ENCODE measurements around the gene SMIM34.
"Not testable (repeated sequence)": the region's sequence is repeated elsewhere in the genome, so short reads cannot be mapped to it uniquely, and the experiment has no call there.

The SMIM34 gene

GRCh38 chr21:34374462-34374861 is 49.3 kb downstream of the SMIM34 start:
- DNase-seq (ENCODE audit: low spot score) = not testable (repeated sequence)

DNA sequence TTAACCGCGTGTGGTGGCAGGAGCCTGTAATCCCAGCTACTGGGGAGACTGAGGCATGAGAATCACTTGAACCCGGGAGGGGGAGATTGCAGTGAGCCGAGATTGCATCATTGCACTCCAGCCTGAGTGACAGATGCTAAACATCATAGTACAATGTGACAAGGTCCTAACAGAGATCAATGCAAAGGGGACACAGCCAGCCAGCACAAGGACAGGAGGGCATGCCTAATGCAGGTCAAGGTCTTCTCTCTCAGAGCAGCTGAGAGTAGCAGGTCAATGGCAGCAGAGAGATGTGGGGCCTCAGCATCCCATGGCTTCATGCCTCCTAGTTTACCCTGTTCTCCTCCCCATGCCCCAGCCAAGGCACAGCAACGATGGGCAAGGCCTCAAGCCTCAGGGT is 51.4 kb downstream of the SMIM34 start:
- DNase-seq (ENCODE audit: low spot score) = no peak

DNA sequence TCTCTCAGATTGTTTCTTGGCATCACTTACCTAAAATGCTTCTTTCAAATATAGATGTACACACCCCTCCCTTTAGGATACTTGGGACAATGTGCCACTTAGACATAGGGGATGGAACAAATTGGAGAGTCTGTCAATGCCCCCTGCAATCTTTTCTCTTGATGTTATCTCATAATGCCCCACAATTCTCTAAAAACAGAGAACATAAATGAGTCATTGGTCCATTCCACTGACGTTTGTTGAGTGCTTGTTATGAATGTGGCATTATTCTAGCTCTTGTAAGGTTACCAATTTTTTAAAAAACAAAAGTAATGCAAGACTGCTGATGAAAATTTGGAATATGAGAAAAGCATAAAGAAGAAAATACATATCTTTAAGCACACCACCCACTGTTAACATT is 54.0 kb downstream of the SMIM34 start:
- DNase-seq (ENCODE audit: low spot score) = no peak

Small RNA genes within 50 kb of the gene (small RNA-seq; reads per million reads assigned to genes)
- gene RF00614 = 0 reads per million in 2 experiments

Data from SK-N-DZ (cell line).